DOHH2 (cell line): Measurements from ENCODE around the gene CD2AP.

Experiments
- CTCF ChIP-seq: fragments of 200-600 bp; sonication (generic); IDR thresholded peaks from one replicate; pipeline ENCODE4 v1.5.1; 2014; ENCODE audit warnings: antibody characterized with exemption, mild to moderate bottlenecking, low read depth, low read length; ENCODE audit not compliant: poor library complexity, severe bottlenecking
- EZH2phosphoT487 ChIP-seq: fragments of 200-600 bp; sonication (generic); IDR thresholded peaks from 2 replicates; pipeline ENCODE4 v1.6.1; 2017; ENCODE audit warnings: borderline replicate concordance, mild to moderate bottlenecking, antibody characterized with exemption, low read length, moderate library complexity, mixed read lengths

GRCh38 chr6:47490676-47491075 lies 13.1 kb downstream of the CD2AP start:
- TF ChIP-seq CTCF (no peak), EZH2phosphoT487 (no peak)
